ENCODE measurements around the gene BANP.
"Not testable (repeated sequence)": the region's sequence is repeated elsewhere in the genome, so short reads cannot be mapped to it uniquely, and the experiment has no call there.

BANP gene

DNA sequence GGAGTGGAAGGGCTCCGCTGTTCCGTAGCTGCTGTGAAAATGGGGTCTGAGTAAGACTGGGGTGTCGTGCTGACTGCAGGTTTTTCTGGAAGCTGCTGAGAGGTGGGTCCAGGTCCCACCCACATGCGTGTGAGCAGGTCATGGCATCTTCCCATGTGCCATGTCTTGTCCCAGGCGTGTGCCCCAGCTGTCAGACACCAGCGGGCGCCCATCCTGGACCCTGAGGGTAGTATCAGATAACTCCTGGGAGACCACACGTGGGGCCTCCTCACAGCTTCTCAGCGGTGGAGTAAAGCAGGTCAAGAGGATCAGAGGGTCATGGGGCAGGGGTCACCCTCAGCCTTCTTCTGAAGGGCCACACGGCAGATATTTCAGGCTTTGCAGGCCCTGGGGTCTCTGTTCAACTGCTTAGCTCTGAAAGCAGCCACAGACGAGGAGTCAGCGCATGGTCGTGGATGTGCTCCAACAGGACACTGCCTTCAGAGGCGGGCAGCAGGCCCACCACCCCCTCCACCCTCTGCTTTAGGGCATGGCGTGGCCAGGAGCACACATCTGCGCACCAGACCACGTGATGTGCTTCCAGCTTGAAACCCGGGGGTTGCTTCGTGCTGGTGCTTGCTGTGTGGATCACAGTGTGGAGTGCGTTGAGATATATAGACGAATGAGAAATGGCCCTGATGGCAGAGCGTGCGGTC lies 68.7 kb downstream of the BANP start:
- no peaks in the 10 kb centered on the region for H3K27me3 ChIP-seq (ENCODE audit: control insufficient read depth in 1 of 2, insufficient read depth in 2 of 2, low read length in 2 of 2)
- H3K4me1 ChIP-seq (ENCODE audit: control insufficient read depth in 1 of 2, insufficient read depth in 2 of 2, low read length in 2 of 2), result no peaks in the 10 kb centered on the region
- no peaks in the 10 kb centered on the region for H3K9me3 ChIP-seq (ENCODE audit: control insufficient read depth in 1 of 2, low read length in 2 of 2)
- no peak overlapping the region for H3K4me3 ChIP-seq (ENCODE audit: low read depth in 1 of 2, low read length in 2 of 2)
- H3K9ac ChIP-seq (ENCODE audit: low read depth in 1 of 2, low read length in 2 of 2), result no peak overlapping the region
- H3K27ac ChIP-seq (ENCODE audit: low read depth, low read length), result no peak overlapping the region
- peaks cover 0 to 56% of the 10 kb centered on the region in 2 donors for H3K36me3 ChIP-seq (ENCODE audit: control insufficient read depth in 1 of 2, insufficient read depth in 2 of 2, low read length in 2 of 2)

DNA sequence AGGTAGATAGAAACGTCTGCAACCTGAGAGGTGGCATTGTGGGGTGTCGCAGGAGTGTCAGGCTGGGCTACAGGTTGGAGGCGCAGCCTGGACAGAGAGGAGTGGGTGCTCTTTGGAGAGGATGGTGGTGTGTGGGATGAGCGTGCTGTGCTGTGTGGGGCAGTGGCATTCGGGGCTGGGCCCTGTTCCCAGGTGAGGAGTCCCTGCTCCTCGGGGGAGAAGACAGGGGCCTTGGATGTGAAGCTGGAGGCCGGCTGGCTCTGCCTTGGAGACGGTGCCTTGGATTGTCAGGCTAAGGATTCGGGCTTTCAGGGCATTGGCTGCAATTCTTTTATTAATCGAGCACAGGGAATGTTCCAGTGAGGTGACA lies 69.3 kb downstream of the BANP start:
- Histone ChIP-seq H3K9me3 (ENCODE audit: control insufficient read depth in 1 of 2, low read length in 2 of 2) (no peaks in the 10 kb centered on the region), H3K4me3 (ENCODE audit: low read depth in 1 of 2, low read length in 2 of 2) (no peak overlapping the region), H3K27me3 (ENCODE audit: control insufficient read depth in 1 of 2, insufficient read depth in 2 of 2, low read length in 2 of 2) (no peaks in the 10 kb centered on the region), H3K9ac (ENCODE audit: low read depth in 1 of 2, low read length in 2 of 2) (no peak overlapping the region), H3K36me3 (ENCODE audit: control insufficient read depth in 1 of 2, insufficient read depth in 2 of 2, low read length in 2 of 2) (peaks cover 0 to 56% of the 10 kb centered on the region in 2 donors), H3K4me1 (ENCODE audit: control insufficient read depth in 1 of 2, insufficient read depth in 2 of 2, low read length in 2 of 2) (no peaks in the 10 kb centered on the region), H3K27ac (ENCODE audit: low read depth, low read length) (no peak overlapping the region)

DNA sequence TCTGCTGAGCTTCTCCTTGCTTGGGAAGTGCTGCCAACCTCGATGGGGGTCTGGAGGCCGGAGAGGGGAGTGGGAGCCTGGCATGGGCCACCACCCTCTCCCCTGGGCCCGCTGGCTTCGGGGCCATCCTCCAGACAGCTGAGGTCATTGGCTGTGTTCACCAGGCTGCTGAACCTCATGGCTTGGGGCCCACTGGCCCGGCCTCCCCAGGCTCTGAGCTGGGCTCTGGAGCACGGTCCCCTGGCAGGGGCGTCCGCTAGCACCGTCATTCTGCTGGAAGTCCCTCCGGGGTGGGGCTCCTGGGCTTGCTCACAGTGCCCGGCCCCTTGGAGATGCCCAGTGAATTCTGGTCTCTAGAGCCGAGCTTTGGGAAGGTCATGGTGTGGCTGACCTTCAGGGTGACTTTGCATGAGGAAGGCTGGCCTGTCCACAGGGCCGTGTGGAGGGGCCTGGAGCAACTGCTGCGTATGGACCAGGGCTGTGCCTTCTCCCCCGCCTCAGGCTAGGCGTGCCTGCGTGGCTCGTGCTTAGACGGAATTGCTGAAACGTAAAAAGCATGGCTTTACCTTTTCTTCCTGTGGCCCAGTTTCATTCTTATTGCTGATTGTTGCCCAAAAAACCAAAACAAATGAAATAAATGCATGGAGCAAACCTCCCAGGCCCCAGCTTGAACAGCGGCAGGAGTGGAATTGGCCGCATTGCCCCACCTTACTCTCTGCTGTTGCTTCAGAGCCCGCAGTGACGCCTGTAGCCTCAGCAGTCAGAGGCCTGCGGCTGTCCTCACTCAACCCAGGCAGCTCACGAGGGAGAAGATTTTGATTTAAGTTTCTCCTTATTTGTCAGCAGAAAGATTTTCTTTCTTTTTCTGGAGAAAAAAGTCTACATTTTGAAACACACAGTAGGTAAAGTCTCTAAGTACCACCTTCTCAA lies 70.1 kb downstream of the BANP start:
- not testable (repeated sequence) for H3K27me3 ChIP-seq (ENCODE audit: control insufficient read depth in 1 of 2, insufficient read depth in 2 of 2, low read length in 2 of 2); H3K4me3 ChIP-seq (ENCODE audit: low read depth in 1 of 2, low read length in 2 of 2); H3K9me3 ChIP-seq (ENCODE audit: control insufficient read depth in 1 of 2, low read length in 2 of 2); H3K9ac ChIP-seq (ENCODE audit: low read depth in 1 of 2, low read length in 2 of 2); H3K4me1 ChIP-seq (ENCODE audit: control insufficient read depth in 1 of 2, insufficient read depth in 2 of 2, low read length in 2 of 2); H3K27ac ChIP-seq (ENCODE audit: low read depth, low read length)
- H3K36me3 ChIP-seq (ENCODE audit: control insufficient read depth in 1 of 2, insufficient read depth in 2 of 2, low read length in 2 of 2), result peaks cover 0 to 56% of the 10 kb centered on the region in 2 donors

DNA sequence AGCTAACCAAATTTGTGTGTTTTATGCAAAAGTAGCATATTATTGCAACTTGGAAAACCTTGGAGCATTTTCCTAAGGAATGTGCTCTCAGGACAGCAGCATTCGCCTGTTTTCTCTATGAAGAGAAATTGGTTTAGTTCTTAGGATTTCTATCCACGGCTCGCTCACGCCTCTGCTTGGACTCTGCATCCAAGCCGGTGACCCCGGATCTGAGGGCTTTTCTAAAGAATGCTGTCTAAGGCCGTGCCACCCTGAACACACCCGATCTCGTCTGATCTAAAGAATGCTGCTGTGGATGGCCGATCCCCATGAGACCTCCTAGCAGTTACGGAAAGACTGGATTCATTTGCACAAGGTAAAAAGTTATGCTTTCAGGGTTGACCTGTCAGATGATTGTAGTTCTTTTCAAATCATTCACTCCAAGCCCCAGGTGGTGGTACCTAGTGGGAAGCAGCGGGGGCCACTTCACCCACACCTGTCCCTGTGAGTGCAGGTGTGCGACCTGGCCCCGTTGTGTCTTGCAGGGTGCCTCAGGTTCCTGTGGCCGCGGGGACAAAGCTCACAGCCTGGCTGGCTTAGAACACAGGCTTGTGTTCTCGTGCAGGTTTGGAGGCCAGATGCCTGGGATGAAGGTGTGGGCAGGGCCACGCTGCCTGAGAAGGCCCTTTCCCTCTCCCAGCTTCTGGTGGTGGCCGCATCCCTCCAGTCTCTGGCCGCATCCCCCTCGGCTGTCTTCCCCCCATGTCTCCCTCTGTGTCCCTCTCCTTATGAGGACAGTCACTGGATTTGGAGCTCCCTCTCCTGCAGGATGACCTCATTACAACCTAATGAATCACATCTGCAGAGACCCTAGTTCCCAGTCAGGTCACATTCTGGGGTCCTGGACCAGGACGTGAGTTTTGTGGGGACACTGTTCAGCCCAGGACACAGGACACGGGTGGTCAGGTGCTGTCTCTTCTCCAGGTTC lies 71.1 kb downstream of the BANP start:
- Histone ChIP-seq H3K27me3 (ENCODE audit: control insufficient read depth in 1 of 2, insufficient read depth in 2 of 2, low read length in 2 of 2) (no peaks in the 10 kb centered on the region), H3K9ac (ENCODE audit: low read depth in 1 of 2, low read length in 2 of 2) (no peak overlapping the region), H3K4me3 (ENCODE audit: low read depth in 1 of 2, low read length in 2 of 2) (no peak overlapping the region), H3K4me1 (ENCODE audit: control insufficient read depth in 1 of 2, insufficient read depth in 2 of 2, low read length in 2 of 2) (no peaks in the 10 kb centered on the region), H3K27ac (ENCODE audit: low read depth, low read length) (no peak overlapping the region), H3K36me3 (ENCODE audit: control insufficient read depth in 1 of 2, insufficient read depth in 2 of 2, low read length in 2 of 2) (peaks cover 0 to 50% of the 10 kb centered on the region in 2 donors), H3K9me3 (ENCODE audit: control insufficient read depth in 1 of 2, low read length in 2 of 2) (no peaks in the 10 kb centered on the region)

DNA sequence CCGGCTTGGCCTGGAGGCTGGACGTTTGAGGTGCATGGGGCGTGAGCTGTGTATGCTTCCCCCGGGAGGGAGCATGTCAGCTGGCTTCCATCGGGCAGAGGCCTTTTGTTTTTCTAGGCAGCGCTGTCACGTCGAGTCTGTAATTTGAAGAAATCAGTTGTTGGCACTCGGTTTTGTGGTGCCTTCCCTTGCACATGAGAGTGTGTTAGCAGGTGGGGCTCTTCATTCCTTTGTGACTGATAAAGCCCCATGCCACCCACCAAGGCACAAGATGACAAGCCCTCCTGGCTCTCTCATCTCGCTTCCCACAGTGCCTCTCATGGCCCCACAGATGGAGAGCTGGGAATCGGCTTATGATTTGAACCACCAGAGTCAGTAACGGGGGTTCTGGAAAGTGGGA lies 72.1 kb downstream of the BANP start:
- Histone ChIP-seq H3K36me3 (ENCODE audit: control insufficient read depth in 1 of 2, insufficient read depth in 2 of 2, low read length in 2 of 2) (peaks cover 0 to 44% of the 10 kb centered on the region in 2 donors), H3K9ac (ENCODE audit: low read depth in 1 of 2, low read length in 2 of 2) (no peak overlapping the region), H3K4me1 (ENCODE audit: control insufficient read depth in 1 of 2, insufficient read depth in 2 of 2, low read length in 2 of 2) (no peaks in the 10 kb centered on the region), H3K27ac (ENCODE audit: low read depth, low read length) (no peak overlapping the region), H3K27me3 (ENCODE audit: control insufficient read depth in 1 of 2, insufficient read depth in 2 of 2, low read length in 2 of 2) (no peaks in the 10 kb centered on the region), H3K9me3 (ENCODE audit: control insufficient read depth in 1 of 2, low read length in 2 of 2) (no peaks in the 10 kb centered on the region), H3K4me3 (ENCODE audit: low read depth in 1 of 2, low read length in 2 of 2) (no peak overlapping the region)

DNA sequence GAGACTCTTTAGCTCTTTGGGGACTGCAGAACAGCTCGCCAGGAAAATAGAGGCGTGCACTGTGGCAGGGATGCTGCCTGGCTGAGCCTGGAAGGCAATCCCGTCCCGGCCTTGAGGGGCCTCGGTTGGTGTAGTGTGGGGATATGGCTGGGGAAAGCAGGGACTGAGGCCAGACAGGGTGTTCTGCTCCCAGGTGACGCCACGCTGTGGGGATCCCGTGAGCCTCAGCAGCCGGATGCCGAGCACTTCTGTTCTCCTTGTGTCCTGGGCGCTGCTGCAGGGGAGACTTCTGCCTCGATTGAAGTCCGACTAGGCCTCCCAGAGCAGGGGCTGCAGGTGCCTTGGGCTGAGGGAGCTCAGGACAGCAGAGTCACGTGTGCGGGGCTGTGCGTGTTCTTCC lies 72.6 kb downstream of the BANP start:
- H3K36me3 ChIP-seq (ENCODE audit: control insufficient read depth in 1 of 2, insufficient read depth in 2 of 2, low read length in 2 of 2), result peaks cover 0 to 42% of the 10 kb centered on the region in 2 donors
- H3K27ac ChIP-seq (ENCODE audit: low read depth, low read length), result no peak overlapping the region
- no peaks in the 10 kb centered on the region for H3K27me3 ChIP-seq (ENCODE audit: control insufficient read depth in 1 of 2, insufficient read depth in 2 of 2, low read length in 2 of 2)
- H3K4me1 ChIP-seq (ENCODE audit: control insufficient read depth in 1 of 2, insufficient read depth in 2 of 2, low read length in 2 of 2), result no peaks in the 10 kb centered on the region
- no peak overlapping the region for H3K9ac ChIP-seq (ENCODE audit: low read depth in 1 of 2, low read length in 2 of 2)
- no peak overlapping the region for H3K4me3 ChIP-seq (ENCODE audit: low read depth in 1 of 2, low read length in 2 of 2)
- H3K9me3 ChIP-seq (ENCODE audit: control insufficient read depth in 1 of 2, low read length in 2 of 2), result no peaks in the 10 kb centered on the region

DNA sequence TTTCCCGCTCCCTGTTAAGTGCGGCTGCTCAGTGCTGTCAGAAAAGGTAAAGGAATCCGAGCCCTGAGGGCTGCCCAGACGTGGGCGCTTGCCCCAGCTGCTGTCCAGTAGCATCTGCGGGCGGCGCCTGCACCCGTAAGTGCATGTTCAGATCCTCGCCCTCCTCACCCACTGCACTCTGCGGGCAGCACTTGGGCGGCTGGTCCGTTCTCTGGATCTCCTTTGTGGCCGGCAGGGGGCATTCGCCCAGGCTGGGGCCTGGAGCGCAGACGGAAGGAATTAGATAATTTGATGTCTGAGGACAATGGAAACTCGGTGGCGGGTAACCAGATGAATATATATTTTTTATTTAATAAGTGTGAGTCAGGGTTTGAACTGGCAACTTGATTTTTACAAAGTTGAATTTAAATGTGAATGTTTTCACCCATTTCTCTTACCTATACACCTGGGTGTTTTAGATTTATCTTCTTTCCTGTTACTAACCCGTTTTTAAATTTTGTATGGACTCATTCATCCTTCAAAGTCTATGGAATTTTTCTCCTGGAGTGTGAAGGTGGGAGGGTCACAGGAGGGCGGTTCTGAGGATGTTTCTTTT lies 73.4 kb downstream of the BANP start:
- not testable (repeated sequence) for H3K9me3 ChIP-seq (ENCODE audit: control insufficient read depth in 1 of 2, low read length in 2 of 2); H3K27ac ChIP-seq (ENCODE audit: low read depth, low read length); H3K4me1 ChIP-seq (ENCODE audit: control insufficient read depth in 1 of 2, insufficient read depth in 2 of 2, low read length in 2 of 2); H3K27me3 ChIP-seq (ENCODE audit: control insufficient read depth in 1 of 2, insufficient read depth in 2 of 2, low read length in 2 of 2); H3K9ac ChIP-seq (ENCODE audit: low read depth in 1 of 2, low read length in 2 of 2); H3K4me3 ChIP-seq (ENCODE audit: low read depth in 1 of 2, low read length in 2 of 2)
- peaks cover 0 to 42% of the 10 kb centered on the region in 2 donors for H3K36me3 ChIP-seq (ENCODE audit: control insufficient read depth in 1 of 2, insufficient read depth in 2 of 2, low read length in 2 of 2)

DNA sequence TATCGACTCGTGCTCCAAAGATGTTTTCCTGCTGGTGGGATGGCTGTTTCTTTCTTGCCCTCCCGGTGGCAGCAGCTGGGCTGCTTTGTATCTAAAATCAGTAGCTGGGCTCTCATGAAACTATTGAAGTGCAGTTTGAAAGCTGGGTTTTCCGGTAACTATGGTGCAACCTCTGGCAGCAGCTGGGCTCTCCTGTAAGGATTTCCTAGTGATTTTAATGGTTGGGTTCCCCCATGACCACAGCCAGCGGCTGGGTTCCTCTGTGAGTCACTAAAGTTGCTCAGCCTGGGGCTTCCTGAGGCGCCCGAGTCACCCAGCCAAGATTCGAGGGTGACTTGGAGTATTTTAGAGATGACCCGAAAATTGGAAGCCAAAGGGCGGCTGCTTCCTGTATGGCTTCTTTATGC lies 73.9 kb downstream of the BANP start:
- H3K4me1 ChIP-seq (ENCODE audit: control insufficient read depth in 1 of 2, insufficient read depth in 2 of 2, low read length in 2 of 2); H3K27ac ChIP-seq (ENCODE audit: low read depth, low read length); H3K9me3 ChIP-seq (ENCODE audit: control insufficient read depth in 1 of 2, low read length in 2 of 2); H3K27me3 ChIP-seq (ENCODE audit: control insufficient read depth in 1 of 2, insufficient read depth in 2 of 2, low read length in 2 of 2); H3K4me3 ChIP-seq (ENCODE audit: low read depth in 1 of 2, low read length in 2 of 2); H3K9ac ChIP-seq (ENCODE audit: low read depth in 1 of 2, low read length in 2 of 2): not testable (repeated sequence)
- peaks cover 0 to 38% of the 10 kb centered on the region in 2 donors for H3K36me3 ChIP-seq (ENCODE audit: control insufficient read depth in 1 of 2, insufficient read depth in 2 of 2, low read length in 2 of 2)

DNA sequence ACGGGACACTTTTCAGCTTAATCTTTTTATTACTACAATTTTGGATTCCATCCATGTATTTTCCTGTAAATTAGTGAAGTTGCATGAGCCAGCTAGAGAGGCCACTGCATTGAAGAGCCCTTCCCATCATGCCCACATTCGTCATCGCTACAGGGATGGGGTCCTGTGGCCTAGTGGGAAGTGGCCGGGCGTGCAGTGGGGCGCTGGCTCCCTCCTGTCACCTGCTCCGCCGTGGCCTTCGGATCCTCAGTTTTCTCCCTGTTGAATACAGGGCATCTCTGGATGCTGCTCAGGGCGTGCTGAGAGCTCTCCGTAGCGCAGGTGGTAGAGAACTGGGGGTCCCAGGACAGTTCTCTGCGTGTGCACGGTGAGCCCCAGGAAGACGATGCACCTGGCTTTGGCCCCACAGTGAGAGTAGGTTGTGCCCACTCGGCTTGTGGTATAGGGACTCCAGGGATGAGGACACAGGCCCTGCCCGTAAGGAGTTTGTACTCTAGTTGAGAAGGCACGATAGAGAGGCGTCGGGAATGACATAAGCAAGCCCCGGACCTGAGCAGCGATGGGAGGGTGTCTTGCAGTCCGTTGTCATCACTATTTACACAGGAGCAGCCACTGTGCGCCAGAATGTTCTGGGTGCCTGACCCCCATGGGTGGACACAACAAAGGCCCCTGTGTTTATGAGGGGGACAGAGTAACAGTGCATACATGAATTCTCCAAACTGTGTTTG lies 74.8 kb downstream of the BANP start:
- not testable (repeated sequence) for H3K9me3 ChIP-seq (ENCODE audit: control insufficient read depth in 1 of 2, low read length in 2 of 2); H3K27me3 ChIP-seq (ENCODE audit: control insufficient read depth in 1 of 2, insufficient read depth in 2 of 2, low read length in 2 of 2); H3K4me1 ChIP-seq (ENCODE audit: control insufficient read depth in 1 of 2, insufficient read depth in 2 of 2, low read length in 2 of 2); H3K27ac ChIP-seq (ENCODE audit: low read depth, low read length); H3K4me3 ChIP-seq (ENCODE audit: low read depth in 1 of 2, low read length in 2 of 2); H3K9ac ChIP-seq (ENCODE audit: low read depth in 1 of 2, low read length in 2 of 2)
- H3K36me3 ChIP-seq (ENCODE audit: control insufficient read depth in 1 of 2, insufficient read depth in 2 of 2, low read length in 2 of 2), result peaks cover 0 to 29% of the 10 kb centered on the region in 2 donors
